AG04449 (cell line): ENCODE measurements around the gene KCNJ3.

Experiments used
- CTCF ChIA-PET: fragments of 350-600 bp; formaldehyde crosslinking; extraction: SDS; loops from one replicate; lab custom pipeline; 2021; ENCODE audit warnings: antibody characterized with exemption; lab: Yijun Ruan, JAX
- POLR2A ChIA-PET: fragments of 400-600, 350-600 bp; formaldehyde crosslinking; extraction: SDS; loops from one replicate; lab custom pipeline; 2020; ENCODE audit warnings: antibody characterized with exemption, inconsistent platforms; lab: Yijun Ruan, JAX
- DNase-seq: peaks from one replicate; pipeline ENCODE4 v3.0.0-alpha.2; 2010; ENCODE audit warnings: low read depth, low spot score
- H3K4me3 ChIP-seq: 2 replicates; pipeline ENCODE4 v1.5.1; 2011; ENCODE audit warnings: low read depth, mild to moderate bottlenecking, control low read depth, low read length
- CTCF ChIP-seq: IDR thresholded peaks from one replicate; pipeline ENCODE4 v1.5.1; 2011; ENCODE audit warnings: mild to moderate bottlenecking, moderate library complexity, low read length, control low read depth, inconsistent platforms; ENCODE audit not compliant: insufficient read depth; ENCODE audit errors: missing control alignments

KCNJ3 gene

GRCh38 chr2:154827286-154827685 lies 128.8 kb downstream of the KCNJ3 start:
- DNase-seq, result no peak
- no peak for TF ChIP-seq CTCF
- H3K4me3 ChIP-seq, result no peak overlapping the region
- ChIA-PET CTCF (no interaction called here), POLR2A (no interaction called here)

GRCh38 chr2:154832711-154833110 lies 134.2 kb downstream of the KCNJ3 start:
- CTCF ChIA-PET, result no interaction called here
- DNase-seq, result no peak
- no peak overlapping the region for H3K4me3 ChIP-seq
- no peak for TF ChIP-seq CTCF
- POLR2A ChIA-PET, result no interaction called here

GRCh38 chr2:154836632-154837031 lies 138.1 kb downstream of the KCNJ3 start:
- POLR2A ChIA-PET, result no interaction called here
- CTCF ChIA-PET, result no interaction called here
- no peak for DNase-seq
- no peak overlapping the region for H3K4me3 ChIP-seq
- no peak for TF ChIP-seq CTCF

- TF ChIP-seq CTCF, result no peak
- no peak overlapping the region for H3K4me3 ChIP-seq
- DNase-seq, result no peak
- POLR2A ChIA-PET, result no interaction called here
- CTCF ChIA-PET, result no interaction called here
Measured at GRCh38 chr2:154837035-154837434, 138.5 kb downstream of the KCNJ3 start.

- DNase-seq, result no peak
- ChIA-PET POLR2A (no interaction called here), CTCF (no interaction called here)
- H3K4me3 ChIP-seq, result no peak overlapping the region
- no peak for TF ChIP-seq CTCF
Measured at GRCh38 chr2:154844513-154844912, 146.0 kb downstream of the KCNJ3 start.

- ChIA-PET CTCF (no interaction called here), POLR2A (no interaction called here)
- no peak for DNase-seq
- no peak overlapping the region for H3K4me3 ChIP-seq
- no peak for TF ChIP-seq CTCF
Measured at GRCh38 chr2:154846842-154847241, 148.3 kb downstream of the KCNJ3 start.
